Activated CD8-positive, alpha-beta memory T cell treated with anti-CD3 and anti-CD28 coated beads, Interleukin-2, amount 50 U/mL, for 1 hour (primary cell): ENCODE measurements around the gene SECISBP2.

Experiments used
- DNase-seq: peaks from one replicate; pipeline ENCODE4 v3.0.0-alpha.2; 2020; ENCODE audit errors: extremely low read depth

SECISBP2 gene

GRCh38 chr9:89382026-89382986 is 64.0 kb downstream of the SECISBP2 start:
- DNase-seq: no peak

- DNase-seq: no peak
Observed at GRCh38 chr9:89383030-89383720, 64.9 kb downstream of the SECISBP2 start.

GRCh38 chr9:89383721-89384300 is 65.5 kb downstream of the SECISBP2 start:
- DNase-seq: no peak

GRCh38 chr9:89384783-89385182 is 66.5 kb downstream of the SECISBP2 start:
- DNase-seq: no peak

- no peak for DNase-seq
Observed at GRCh38 chr9:89386206-89386605, 67.9 kb downstream of the SECISBP2 start.

- DNase-seq: no peak
Observed at GRCh38 chr9:89386797-89387196, 68.5 kb downstream of the SECISBP2 start.

GRCh38 chr9:89387197-89387849 is 69.0 kb downstream of the SECISBP2 start:
- no peak for DNase-seq

GRCh38 chr9:89388084-89388867 is 70.0 kb downstream of the SECISBP2 start:
- DNase-seq: no peak

- DNase-seq: no peak
Observed at GRCh38 chr9:89388868-89389177, 70.5 kb downstream of the SECISBP2 start.

GRCh38 chr9:89390068-89390555 is 71.8 kb downstream of the SECISBP2 start:
- no peak for DNase-seq

GRCh38 chr9:89390578-89391116 is 72.3 kb downstream of the SECISBP2 start:
- no peak for DNase-seq

GRCh38 chr9:89391585-89391984 is 73.3 kb downstream of the SECISBP2 start:
- no peak for DNase-seq

- no peak for DNase-seq
Observed at GRCh38 chr9:89394412-89394811, 76.1 kb downstream of the SECISBP2 start.

- no peak for DNase-seq
Observed at GRCh38 chr9:89395931-89396710, 77.8 kb downstream of the SECISBP2 start.

GRCh38 chr9:89397471-89397870 is 79.2 kb downstream of the SECISBP2 start:
- DNase-seq: no peak

GRCh38 chr9:89398621-89399020 is 80.3 kb downstream of the SECISBP2 start:
- DNase-seq: no peak

GRCh38 chr9:89400403-89401116 is 82.3 kb downstream of the SECISBP2 start:
- DNase-seq: no peak

- no peak for DNase-seq
Observed at GRCh38 chr9:89402695-89403427, 84.6 kb downstream of the SECISBP2 start.

- no peak for DNase-seq
Observed at GRCh38 chr9:89404074-89404473, 85.8 kb downstream of the SECISBP2 start.
